Stimulated activated CD4-positive, alpha-beta T cell treated with anti-CD3 and anti-CD28 coated beads, TNF-alpha, amount 100 ng/mL, for 48 hours (primary cell): ENCODE results near the gene MARCKSL1.
"Not testable (repeated sequence)": the region's sequence is repeated elsewhere in the genome, so short reads cannot be mapped to it uniquely, and the experiment has no call there.

Experiments
- DNase-seq, 3 donors: peaks; one replicate each; pipeline ENCODE4 v3.0.0-alpha.2; 2020; ENCODE audit warnings: low read depth in 3 of 3

Gene MARCKSL1, protein sequence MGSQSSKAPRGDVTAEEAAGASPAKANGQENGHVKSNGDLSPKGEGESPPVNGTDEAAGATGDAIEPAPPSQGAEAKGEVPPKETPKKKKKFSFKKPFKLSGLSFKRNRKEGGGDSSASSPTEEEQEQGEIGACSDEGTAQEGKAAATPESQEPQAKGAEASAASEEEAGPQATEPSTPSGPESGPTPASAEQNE

DNA sequence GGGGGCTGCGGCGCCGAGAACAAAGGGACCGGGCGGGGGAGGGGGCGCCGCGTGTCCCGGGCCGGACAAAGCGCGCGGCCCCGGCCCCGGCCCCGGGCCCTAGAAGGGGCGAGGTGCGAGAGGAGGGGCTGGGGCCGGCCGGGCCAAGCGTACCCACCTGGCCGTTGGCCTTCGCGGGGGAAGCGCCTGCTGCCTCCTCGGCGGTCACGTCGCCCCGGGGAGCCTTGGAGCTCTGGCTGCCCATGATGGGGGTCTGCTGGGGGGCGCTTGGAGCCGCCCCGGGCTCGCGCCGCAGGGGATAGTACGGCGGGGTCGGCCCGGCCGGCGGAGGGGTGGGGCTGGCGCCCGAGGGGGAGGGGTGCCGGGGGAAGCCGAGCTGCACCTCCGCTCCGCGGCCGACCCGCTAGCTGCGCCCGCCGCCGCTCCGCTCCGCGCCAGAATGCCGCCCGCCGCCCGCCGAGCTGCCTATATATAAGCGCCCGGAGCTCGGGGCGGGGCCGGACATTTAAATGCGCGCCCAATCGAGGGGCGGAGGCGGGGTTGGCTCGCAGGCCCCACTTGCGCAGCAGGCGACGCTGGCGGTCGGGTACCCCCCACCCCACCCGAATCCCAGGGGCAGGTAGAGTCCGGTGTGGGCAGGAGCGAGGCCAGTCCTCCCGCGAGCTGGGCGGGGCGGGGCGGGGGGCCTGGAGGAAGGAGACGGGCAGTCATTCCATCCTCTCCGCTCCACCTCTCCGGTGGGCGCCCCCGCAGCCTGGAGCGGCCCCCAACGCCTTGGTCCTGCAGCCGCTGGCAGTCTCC is at the start of gene MARCKSL1:
TSS of gene MARCKSL1 (minus strand) at position 444 of the 801 bp plus-strand sequence. CDS start at position 244, 200 bp downstream.
- DNase-seq: peak; percentile 64 to 75 (median 64)

DNA sequence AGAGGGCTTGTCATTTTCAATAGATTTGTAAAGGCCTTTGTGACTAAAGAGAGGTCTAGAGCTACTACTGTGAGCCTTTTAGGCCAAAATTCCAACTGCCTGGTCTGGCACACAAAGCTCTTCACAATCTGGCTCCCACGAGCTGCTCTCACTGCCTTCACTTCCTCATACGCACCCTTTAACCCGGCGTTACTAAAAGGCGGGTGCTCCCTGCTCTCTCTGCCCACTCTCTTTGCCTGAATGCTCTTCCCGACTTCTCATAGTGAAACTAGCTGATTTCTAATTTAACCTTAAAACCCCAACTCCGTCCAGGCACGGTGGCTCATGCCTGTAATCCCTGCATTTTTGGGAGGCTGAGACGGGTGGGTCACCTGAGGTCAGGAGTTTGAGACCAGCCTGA is 44.0 kb upstream of the MARCKSL1 start:
- DNase-seq: no peak

DNA sequence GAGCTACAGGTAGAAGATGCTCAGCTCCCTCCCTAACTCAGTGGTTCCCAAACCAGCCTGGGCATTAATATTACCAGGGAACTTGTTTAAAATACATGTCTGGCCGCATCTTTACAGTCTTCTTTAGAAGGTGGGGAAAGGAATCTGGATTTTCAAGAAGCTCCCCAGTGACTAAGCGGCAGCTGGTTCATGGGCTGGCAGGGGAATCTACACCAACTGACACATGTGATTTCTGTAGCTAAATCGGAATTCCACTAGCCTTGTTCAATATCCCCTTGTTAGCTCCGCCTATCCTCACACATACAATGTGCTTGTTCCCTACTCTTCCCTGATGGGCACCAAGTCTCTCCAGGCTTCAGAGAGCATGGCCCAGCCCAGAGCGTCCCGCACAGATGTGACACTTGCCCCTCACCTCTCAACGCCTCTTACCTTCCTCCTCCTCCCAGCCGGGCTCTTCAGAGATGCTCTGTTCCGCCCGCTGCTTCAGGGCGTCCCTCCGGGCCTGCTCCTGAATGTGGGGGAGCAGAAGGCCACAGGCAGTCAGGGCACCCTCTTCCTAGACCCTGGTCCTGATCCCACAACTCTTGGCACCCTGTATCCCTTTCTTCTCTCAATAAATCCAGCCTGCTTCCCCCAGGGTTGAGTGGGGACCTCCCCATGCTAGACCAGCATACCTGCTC is 41.6 kb upstream of the MARCKSL1 start:
- no peak for DNase-seq

DNA sequence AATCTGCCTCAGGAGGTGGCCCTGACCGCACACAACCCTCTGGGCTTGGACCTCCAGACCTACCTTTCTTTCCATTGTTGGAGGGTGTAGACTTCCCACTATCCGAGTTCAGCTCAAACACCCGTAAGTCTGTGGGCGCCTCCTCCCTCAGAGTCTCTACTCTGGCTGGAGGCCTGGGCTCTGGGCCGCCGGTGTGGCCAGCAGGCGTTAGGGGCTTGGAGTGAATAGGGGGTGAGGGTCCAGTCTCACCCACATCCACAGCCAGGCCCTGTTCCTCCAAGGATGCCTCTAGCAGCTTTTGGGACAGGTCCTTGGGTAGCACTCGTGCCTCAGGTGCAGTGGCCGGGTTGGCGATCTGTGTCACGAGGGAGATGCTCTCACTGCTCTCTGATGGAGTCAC is 40.2 kb upstream of the MARCKSL1 start:
- no peak for DNase-seq

DNA sequence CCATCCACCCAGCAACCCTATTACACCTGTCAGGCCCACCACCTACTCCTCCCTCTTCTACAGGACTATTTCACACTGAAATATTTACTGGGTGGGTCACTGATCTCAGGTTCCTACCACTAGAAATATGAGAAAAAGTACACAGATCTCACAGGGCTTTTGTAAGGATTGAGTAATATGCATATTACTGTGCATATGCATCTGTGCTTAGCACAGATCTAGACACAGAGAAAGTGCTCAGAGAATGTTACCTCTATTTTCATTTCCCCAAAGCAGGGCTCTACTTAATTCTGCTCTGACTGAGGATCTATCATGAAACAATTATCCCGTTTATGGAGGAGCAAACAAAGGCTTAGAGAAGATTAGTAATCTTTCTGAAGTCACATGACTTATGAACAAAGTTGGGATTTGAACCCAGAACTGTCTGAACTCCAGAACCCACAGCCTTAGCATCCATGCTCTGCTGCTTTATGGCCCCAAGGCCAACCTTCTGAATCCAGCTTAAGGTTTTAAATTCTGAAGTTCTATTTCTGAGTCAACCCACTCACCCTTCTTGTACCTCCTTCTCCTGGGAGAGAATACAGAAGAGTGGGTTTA is 38.1 kb upstream of the MARCKSL1 start:
- DNase-seq: no peak

DNA sequence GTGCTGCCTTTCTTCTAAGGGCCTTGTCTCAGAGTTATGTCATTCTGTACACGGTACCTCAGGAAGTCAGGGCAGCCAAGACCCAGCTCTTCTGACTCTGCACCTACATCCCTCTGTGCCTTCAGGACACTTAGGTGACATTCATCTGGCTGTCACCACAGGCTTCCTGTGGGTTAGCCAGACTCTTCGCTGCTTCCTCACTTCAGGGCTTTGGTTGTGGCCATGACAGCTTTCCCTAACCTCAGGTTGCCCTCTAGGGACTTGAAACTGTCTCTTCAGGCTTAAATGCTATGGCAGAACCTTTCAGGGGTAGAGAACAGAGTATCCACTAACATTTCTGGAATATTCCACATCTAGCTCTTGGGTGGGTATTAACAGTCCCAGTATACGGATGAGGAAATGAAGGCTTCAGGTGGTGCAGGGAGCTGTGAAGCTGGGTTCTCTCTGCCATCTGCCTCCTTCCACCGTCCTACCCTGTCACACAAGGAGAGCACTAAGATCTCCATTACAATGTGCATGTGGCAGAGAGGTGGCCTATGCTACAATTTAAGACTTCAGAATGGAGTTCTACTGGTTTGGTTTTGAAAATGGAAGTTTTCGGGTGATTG is 36.2 kb upstream of the MARCKSL1 start:
- no peak for DNase-seq

DNA sequence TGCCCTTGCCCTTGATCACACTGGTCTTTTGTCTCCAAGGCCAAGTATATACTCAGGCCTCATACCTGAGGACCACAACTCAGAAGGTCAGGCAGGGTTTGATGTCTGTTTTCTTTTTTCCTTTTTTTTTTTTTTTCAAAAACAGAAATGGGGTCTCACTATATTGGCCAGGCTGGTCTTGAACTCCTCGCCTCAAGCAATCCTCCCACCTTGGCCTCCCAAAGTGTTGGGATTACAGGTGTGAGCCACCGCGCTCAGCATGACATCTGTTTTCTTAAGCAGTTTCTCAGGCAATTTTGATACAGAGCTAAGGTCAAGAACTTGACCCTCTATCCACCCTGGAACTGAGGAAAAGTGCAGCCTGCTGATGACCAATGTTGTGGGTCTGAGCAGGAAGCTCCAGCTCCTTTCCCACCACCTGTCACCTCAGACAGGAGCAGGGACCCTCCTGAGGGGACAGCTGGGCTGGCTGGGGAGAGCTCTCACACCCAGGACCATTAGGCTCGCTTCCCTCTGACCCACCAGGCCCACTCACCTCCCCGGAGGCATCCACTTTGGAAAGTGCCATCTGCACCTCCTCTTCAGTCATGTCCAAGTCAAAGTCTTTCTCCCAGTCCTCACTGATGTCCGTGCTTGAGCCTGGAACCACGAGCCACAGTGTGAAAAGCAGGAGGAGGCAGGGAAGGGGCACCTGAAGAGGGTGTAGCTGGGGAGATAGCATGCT is 32.0 kb upstream of the MARCKSL1 start:
- DNase-seq: no peak

DNA sequence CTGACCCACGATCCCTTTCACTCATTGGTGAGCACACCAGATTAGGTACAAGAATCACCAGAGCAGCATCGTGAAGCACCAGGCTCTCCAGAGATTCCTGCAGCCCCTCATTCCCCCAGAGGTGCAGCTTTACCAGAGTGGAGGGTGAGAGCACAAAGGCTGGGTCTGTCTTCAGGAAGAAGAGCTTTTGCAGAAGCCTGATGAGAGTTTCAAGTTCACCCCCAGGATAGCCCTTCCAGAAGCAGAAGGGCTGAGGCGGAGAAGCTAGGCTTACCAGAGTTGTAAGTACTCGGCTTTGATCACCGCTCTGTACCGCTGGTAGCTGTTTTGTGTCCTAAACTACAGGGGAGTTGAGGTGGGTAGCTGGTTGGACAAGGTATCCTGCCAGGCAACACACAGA is 29.4 kb upstream of the MARCKSL1 start:
- no peak for DNase-seq

DNA sequence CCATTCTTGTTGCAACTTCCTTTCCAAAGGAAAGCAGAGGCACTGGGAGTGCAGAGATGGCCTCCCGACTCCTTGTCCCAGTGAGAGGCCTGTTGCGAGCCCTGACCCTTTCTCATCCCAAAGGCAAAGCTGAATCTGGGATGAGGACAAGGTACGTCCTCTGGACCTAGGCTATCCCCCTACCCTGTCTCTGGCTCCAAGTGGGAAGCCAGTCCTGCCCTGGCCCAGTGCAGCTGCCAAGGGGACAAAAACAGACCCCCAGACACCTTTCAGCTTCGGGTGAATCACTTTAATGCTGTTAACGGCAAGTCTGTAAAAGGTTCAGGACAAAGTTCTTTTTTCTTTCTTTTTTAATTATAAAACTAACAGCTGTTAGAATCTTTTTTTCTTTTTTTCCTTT is 28.8 kb upstream of the MARCKSL1 start:
- DNase-seq: no peak

DNA sequence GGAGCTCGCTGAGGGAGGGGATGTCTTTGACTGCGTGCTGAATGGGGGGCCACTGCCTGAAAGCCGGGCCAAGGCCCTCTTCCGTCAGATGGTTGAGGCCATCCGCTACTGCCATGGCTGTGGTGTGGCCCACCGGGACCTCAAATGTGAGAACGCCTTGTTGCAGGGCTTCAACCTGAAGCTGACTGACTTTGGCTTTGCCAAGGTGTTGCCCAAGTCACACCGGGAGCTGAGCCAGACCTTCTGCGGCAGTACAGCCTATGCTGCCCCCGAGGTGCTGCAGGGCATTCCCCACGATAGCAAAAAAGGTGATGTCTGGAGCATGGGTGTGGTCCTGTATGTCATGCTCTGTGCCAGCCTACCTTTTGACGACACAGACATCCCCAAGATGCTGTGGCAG is 27.7 kb upstream of the MARCKSL1 start:
- no peak for DNase-seq

DNA sequence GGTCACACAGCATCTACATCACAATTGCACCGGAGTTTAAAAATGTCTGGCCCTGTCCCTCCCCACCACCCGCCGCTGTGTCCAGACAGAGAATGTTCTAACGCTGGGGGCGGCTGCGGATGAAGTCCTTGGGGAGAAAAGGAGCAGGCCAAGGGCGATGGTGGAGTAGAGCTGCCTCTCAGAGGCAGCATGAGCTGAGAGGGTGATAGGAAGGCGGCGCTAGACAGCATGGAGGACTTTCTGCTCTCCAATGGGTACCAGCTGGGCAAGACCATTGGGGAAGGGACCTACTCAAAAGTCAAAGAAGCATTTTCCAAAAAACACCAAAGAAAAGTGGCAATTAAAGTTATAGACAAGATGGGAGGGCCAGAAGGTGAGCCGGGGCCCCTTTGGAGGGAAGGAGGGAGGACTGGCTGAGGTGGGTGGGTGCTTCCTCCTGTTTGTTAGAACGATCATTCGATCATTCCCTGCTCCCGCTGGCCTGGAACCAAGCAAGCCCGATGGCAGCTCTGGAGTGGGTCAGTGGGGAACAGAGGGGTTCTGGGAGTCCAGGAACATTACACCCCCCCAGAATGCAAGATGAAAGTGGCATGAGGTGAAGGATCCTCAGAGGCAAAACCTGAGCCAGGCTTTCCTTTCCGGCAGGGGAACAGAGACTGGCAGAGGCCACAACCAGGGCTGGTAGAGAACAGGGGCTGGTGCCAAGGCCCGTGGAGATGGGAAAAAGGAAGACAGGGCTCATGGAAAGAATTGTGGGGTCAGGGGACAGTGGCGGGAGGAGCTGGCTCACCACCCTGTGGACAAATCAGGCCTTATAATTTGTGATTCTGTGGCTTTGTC is 26.7 kb upstream of the MARCKSL1 start, which contains the start of the genes FAM229A and TSSK3:
TSS of gene FAM229A (minus strand) at position 12 of the 840 bp plus-strand sequence. CDS start 394 bp downstream, outside the sequence.
TSS of gene TSSK3 (plus strand) at position 66 of the 840 bp plus-strand sequence. CDS start at position 229, 163 bp downstream.
- no peak for DNase-seq

DNA sequence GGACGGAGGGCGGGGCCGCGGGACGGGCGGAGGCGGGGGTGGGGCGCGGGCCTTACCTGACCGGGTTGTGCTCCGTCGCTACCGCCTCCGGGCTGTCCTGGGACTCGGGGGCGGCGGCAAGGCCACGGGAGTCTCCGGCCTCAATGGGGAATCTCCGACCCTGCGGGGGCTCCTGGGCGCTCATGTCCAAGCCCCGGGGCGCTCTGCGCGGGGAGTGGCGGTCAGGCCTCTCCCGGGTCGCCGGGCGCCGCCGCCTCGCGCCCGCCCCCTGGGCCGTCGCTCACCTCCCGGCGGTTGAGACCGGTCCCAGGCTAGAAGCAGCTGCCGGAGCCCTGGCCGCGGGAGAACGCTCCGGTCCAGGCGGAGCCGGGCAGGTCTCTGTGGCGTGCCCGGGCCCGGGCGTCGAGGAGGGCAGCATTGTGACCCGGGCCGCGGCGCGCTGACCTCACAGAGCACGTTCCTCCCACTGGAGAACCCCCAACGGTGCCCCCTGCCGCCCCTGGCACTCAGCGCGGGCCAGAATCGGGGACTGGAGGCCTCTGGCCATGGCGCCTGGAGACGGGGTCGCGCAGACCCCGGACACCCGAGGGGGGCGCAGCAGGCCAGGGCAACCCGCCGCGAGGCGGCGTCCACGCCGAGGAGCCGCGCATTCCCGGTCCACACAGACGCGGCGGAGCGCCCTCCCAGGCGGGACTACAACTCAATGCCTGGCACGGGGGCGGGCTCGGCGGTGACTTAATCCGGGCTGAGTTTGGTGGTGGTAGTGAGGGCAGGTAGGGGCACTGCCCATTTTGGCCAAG is 25.8 kb upstream of the MARCKSL1 start:
- DNase-seq: no peak

DNA sequence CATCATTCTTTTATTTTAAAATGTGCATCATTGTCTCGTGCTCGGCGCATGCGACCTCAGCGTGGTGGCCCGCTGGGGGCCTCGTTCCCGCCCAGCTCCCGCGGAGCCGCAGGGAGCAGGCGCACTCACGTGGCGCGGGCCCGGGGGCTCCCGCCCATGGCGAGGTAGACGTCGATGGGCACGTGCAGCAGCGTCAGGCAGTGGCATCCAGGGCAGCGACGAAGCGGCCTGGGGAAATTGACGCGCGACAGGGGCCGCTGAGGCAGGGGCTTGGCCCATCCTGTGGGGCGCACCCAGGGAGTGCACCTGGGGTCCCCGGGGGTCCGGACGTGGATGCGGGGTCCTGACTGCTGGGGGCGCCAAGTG is 25.3 kb upstream of the MARCKSL1 start:
- no peak for DNase-seq

DNA sequence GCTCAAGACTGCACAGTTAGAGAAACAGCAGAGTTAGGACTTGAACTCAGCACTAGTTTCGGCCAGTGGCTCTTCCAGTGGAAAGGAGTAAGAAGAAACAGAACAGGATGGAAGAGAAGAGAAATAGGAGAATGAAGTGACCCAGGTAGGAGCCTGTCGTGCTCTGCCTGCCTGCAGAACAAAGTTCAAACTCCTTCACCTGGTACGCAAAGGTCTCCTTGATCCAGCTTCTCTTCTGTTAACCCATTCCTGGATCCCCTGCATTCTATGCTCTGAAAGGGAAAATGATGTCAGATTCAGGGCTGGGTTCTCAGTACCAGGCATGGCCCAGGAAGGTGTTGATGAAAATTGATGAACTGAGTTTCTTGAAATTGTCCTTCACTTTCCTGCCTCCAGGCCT is 22.4 kb upstream of the MARCKSL1 start:
- no peak for DNase-seq

DNA sequence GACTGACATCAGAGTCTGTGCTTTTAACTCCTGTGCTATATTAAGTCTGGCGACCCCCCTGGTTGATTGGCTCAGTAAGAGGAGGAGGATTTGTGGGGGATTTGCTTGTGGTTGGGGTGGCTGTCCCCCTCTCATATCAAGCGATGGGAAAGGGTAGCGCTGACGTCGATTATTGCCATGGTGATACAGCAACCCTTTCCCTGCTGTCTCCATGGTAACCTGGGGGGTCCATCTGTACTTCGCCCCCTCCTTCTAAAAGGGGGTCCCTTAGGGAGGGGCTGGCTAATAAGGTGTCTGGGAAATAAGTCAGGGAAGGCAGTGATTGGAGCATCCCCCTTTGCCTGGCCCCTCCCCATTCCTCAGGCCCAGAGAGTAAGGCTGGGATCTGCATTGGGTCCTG is 21.6 kb upstream of the MARCKSL1 start:
- no peak for DNase-seq

DNA sequence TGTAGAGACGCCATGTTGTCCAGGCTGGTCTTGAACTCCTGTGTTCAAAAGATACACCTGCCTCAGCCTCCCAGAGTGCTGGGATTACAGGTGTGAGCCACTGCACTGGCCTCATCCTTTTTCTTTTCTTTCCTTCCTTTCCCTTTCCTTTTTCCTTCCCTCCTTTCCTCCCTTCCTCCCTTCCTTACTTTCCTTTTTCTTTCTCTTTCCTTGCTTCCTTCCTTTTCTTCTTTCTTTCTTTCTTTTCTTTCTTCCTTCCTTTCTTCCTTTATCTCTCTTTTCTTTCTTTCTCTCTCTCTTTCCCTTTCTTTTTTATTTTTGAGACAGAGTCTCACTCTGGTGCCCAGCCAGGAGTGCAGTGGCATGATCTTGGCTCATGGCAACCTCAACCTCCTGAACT is 20.4 kb upstream of the MARCKSL1 start:
- DNase-seq: no peak

DNA sequence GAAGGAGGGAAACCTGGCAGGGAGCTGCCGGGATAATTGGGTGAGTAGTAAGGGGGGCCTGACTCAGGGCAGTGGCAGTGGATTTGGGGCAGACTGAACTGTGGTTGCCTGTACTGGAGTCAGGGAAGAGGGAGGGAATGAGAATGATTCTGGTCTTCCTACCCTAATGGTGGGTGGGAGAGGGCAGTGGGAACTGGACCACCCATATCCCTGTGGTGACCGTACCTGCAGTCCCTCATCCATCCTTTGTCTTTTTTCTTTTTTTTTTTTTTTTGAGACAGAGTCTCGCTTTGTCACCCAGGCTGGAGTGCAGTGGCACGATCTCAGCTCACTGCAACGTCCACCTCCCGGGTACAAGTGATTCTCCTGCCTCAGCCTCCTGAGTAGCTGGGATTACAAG is 19.7 kb upstream of the MARCKSL1 start:
- DNase-seq: not testable (repeated sequence)

DNA sequence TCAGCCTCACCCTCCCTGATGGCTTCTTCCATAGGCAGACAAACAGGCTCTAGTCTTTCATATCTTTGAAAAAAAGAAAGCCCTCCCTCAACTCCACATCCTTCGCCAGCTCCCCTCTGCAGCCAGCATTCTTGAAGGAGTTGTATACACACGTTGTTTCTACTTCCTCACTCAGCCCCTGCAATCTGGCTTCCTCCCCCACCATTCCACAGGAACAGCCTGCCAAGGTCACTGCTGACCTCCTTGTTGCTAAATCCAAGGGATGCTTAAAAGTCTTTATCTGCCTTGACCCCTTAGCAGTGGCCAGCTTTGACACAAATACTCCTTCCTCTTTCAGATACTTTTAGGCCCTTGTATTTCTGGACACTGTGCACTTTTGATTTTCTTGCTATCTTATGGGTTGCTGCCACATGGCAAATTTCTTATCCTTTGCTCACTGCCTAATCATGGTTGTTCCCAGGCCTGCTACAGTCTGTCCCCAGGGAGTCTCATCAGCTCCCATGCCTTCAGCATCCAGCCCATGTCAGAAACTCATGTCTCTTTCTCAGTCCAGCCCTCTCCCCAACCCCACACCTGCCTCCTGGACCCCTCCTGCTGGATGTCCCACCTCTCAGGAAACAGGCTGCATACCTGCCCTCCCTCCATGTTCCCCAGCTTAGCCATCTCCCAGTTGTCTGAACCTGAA is 18.0 kb upstream of the MARCKSL1 start:
- DNase-seq: no peak

DNA sequence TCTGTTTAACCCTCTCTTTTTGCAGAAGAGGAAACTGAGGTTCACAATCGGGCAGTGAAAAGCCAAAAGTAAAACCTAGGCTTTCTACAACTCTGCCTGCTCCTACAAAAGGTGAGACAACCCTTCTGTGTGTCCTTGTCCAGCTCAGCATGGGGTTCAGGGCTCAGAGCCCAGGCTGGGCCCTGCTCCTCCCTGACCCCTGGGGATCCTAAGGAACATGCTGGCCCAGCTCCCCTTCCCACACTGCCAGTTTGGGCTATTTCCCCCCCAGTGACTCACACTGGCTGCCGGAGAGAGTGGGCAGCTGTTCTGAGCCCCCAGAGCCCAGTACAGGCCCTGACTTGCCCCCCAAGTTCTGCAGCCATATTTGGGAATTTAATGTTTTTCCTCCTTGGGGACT is 17.4 kb upstream of the MARCKSL1 start:
- DNase-seq: no peak
